ENCODE measurements around the gene SLFN14.
"Not testable (repeated sequence)": the region's sequence is repeated elsewhere in the genome, so short reads cannot be mapped to it uniquely, and the experiment has no call there.

The SLFN14 gene

GRCh38 chr17:35521654-35522256, 38.9 kb downstream of the SLFN14 start:
- not testable (repeated sequence) for H3K9me3 ChIP-seq (ENCODE audit: control insufficient read depth, low read length); H3K4me3 ChIP-seq (ENCODE audit: extremely low read depth, insufficient read depth, low read length, poor library complexity, severe bottlenecking); H3K36me3 ChIP-seq (ENCODE audit: control insufficient read depth, insufficient read depth, low read length); H3K4me1 ChIP-seq (ENCODE audit: control insufficient read depth, insufficient read depth, low read length, poor library complexity, severe bottlenecking); H3K27ac ChIP-seq (ENCODE audit: low read depth, low read length, severe bottlenecking)
- 86 to 100% methylated on average over 3 of the region's 5 CpGs for WGBS, 2 experiments (ENCODE audit: insufficient coverage in 2 of 2)

GRCh38 chr17:35521150-35521549, 39.5 kb downstream of the SLFN14 start:
- Histone ChIP-seq H3K27ac (ENCODE audit: low read depth, low read length, severe bottlenecking) (no peak overlapping the region), H3K4me3 (ENCODE audit: extremely low read depth, insufficient read depth, low read length, poor library complexity, severe bottlenecking) (no peak overlapping the region), H3K9me3 (ENCODE audit: control insufficient read depth, low read length) (no peaks in the 10 kb centered on the region), H3K4me1 (ENCODE audit: control insufficient read depth, insufficient read depth, low read length, poor library complexity, severe bottlenecking) (no peaks in the 10 kb centered on the region), H3K36me3 (ENCODE audit: control insufficient read depth, insufficient read depth, low read length) (no peaks in the 10 kb centered on the region)
- WGBS, 2 experiments (ENCODE audit: insufficient coverage in 2 of 2), result 82 to 83% methylated on average over 1 of the region's 1 CpG

GRCh38 chr17:35519906-35520442, 40.6 kb downstream of the SLFN14 start:
- no peaks in the 10 kb centered on the region for H3K4me1 ChIP-seq (ENCODE audit: control insufficient read depth, insufficient read depth, low read length, poor library complexity, severe bottlenecking)
- no peak overlapping the region for H3K27ac ChIP-seq (ENCODE audit: low read depth, low read length, severe bottlenecking)
- no peaks in the 10 kb centered on the region for H3K36me3 ChIP-seq (ENCODE audit: control insufficient read depth, insufficient read depth, low read length)
- WGBS, 2 experiments (ENCODE audit: insufficient coverage in 2 of 2), result 92 to 93% methylated on average over 7 of the region's 8 CpGs
- no peak overlapping the region for H3K4me3 ChIP-seq (ENCODE audit: extremely low read depth, insufficient read depth, low read length, poor library complexity, severe bottlenecking)
- no peaks in the 10 kb centered on the region for H3K9me3 ChIP-seq (ENCODE audit: control insufficient read depth, low read length)

GRCh38 chr17:35519439-35519838, 41.2 kb downstream of the SLFN14 start:
- 83% methylated on average over 1 of the region's 3 CpGs; no CpG with 5 or more reads in 1 of the 2 experiments for WGBS, 2 experiments (ENCODE audit: insufficient coverage in 2 of 2)
- no peaks in the 10 kb centered on the region for H3K4me1 ChIP-seq (ENCODE audit: control insufficient read depth, insufficient read depth, low read length, poor library complexity, severe bottlenecking)
- H3K27ac ChIP-seq (ENCODE audit: low read depth, low read length, severe bottlenecking), result no peak overlapping the region
- no peak overlapping the region for H3K4me3 ChIP-seq (ENCODE audit: extremely low read depth, insufficient read depth, low read length, poor library complexity, severe bottlenecking)
- no peaks in the 10 kb centered on the region for H3K36me3 ChIP-seq (ENCODE audit: control insufficient read depth, insufficient read depth, low read length)
- H3K9me3 ChIP-seq (ENCODE audit: control insufficient read depth, low read length), result no peaks in the 10 kb centered on the region

- WGBS, 2 experiments (ENCODE audit: insufficient coverage in 2 of 2), result no CpG with 5 or more reads among the region's 5 CpGs
- not testable (repeated sequence) for H3K36me3 ChIP-seq (ENCODE audit: control insufficient read depth, insufficient read depth, low read length)
Measured at GRCh38 chr17:35518431-35518830, 42.2 kb downstream of the SLFN14 start.

GRCh38 chr17:35515027-35515426, 45.6 kb downstream of the SLFN14 start:
- H3K4me3 ChIP-seq (ENCODE audit: extremely low read depth, insufficient read depth, low read length, poor library complexity, severe bottlenecking), result no peak overlapping the region
- H3K36me3 ChIP-seq (ENCODE audit: control insufficient read depth, insufficient read depth, low read length), result no peaks in the 10 kb centered on the region
- H3K9me3 ChIP-seq (ENCODE audit: control insufficient read depth, low read length), result no peaks in the 10 kb centered on the region
- 91 to 96% methylated on average over 19 to 20 of the region's 21 CpGs for WGBS, 2 experiments (ENCODE audit: insufficient coverage in 2 of 2)
- H3K4me1 ChIP-seq (ENCODE audit: control insufficient read depth, insufficient read depth, low read length, poor library complexity, severe bottlenecking), result no peaks in the 10 kb centered on the region
- no peak overlapping the region for H3K27ac ChIP-seq (ENCODE audit: low read depth, low read length, severe bottlenecking)

More at GRCh38 chr17:35518431-35518830, 42.2 kb downstream of the SLFN14 start:
- H3K4me3 ChIP-seq (ENCODE audit: extremely low read depth, insufficient read depth, low read length, poor library complexity, severe bottlenecking); H3K27ac ChIP-seq (ENCODE audit: low read depth, low read length, severe bottlenecking); H3K4me1 ChIP-seq (ENCODE audit: control insufficient read depth, insufficient read depth, low read length, poor library complexity, severe bottlenecking); H3K9me3 ChIP-seq (ENCODE audit: control insufficient read depth, low read length): not testable (repeated sequence)

- Histone ChIP-seq H3K27ac (ENCODE audit: low read depth, low read length, severe bottlenecking) (no peak overlapping the region), H3K36me3 (ENCODE audit: control insufficient read depth, insufficient read depth, low read length) (no peaks in the 10 kb centered on the region), H3K4me1 (ENCODE audit: control insufficient read depth, insufficient read depth, low read length, poor library complexity, severe bottlenecking) (no peaks in the 10 kb centered on the region), H3K4me3 (ENCODE audit: extremely low read depth, insufficient read depth, low read length, poor library complexity, severe bottlenecking) (no peak overlapping the region), H3K9me3 (ENCODE audit: control insufficient read depth, low read length) (no peaks in the 10 kb centered on the region)
- 100% methylated on average over 1 of the region's 2 CpGs; no CpG with 5 or more reads in 1 of the 2 experiments for WGBS, 2 experiments (ENCODE audit: insufficient coverage in 2 of 2)
Measured at GRCh38 chr17:35514564-35514963, 46.1 kb downstream of the SLFN14 start.
